Neural cell (in vitro differentiated cells): ENCODE results near the gene STARD7. TPM values are rescaled to one million over a fixed set of nuclear protein-coding genes. Genes with fewer than 3 reads are reported as not detected.

Source experiments
- H2AFZ ChIP-seq: fragments of 200-600, 300-800 bp; sonication (generic), shearing (Covaris generic); 2 replicates; pipeline ENCODE4 v1.6.0; 2014; ENCODE audit warnings: low read depth, mild to moderate bottlenecking, antibody characterized with exemption, low read length, moderate library complexity
- H3F3A ChIP-seq: fragments of 200-600 bp; shearing (Covaris generic); 2 replicates; pipeline ENCODE4 v1.6.1; 2016; ENCODE audit warnings: mild to moderate bottlenecking, moderate library complexity, mixed read lengths, antibody characterized with exemption, low read length; ENCODE audit not compliant: insufficient read depth, poor library complexity, severe bottlenecking
- H3K27ac ChIP-seq: fragments of 200-600, 300-800 bp; sonication (generic), shearing (Covaris generic); 2 replicates; pipeline ENCODE4 v1.5.1; 2014; ENCODE audit warnings: mild to moderate bottlenecking, low read length, moderate library complexity
- H3K27me3 ChIP-seq: fragments of 300-800, 200-600 bp; sonication (generic), shearing (Covaris generic); 2 replicates; pipeline ENCODE4 v1.6.0; 2014; ENCODE audit warnings: mild to moderate bottlenecking, low read depth, low read length, moderate library complexity; ENCODE audit not compliant: insufficient read depth
- H3K36me3 ChIP-seq: fragments of 300-800, 200-600 bp; sonication (generic), shearing (Covaris generic); 2 replicates; pipeline ENCODE4 v1.5.1; 2014; ENCODE audit warnings: mild to moderate bottlenecking, antibody characterized with exemption, low read length, moderate library complexity; ENCODE audit not compliant: insufficient read depth
- H3K4me2 ChIP-seq: fragments of 300-800, 200-600 bp; sonication (generic), shearing (Covaris generic); 2 replicates; pipeline ENCODE4 v1.6.0; 2014; ENCODE audit warnings: mild to moderate bottlenecking, low read length
- H3K4me3 ChIP-seq: fragments of 300-800, 200-600 bp; sonication (generic), shearing (Covaris generic); 2 replicates; pipeline ENCODE4 v1.5.1; 2014; ENCODE audit warnings: mild to moderate bottlenecking, low read length, moderate library complexity
- H3K79me2 ChIP-seq: fragments of 200-600 bp; shearing (Covaris generic); replicated peaks from 2 replicates; pipeline ENCODE4 v1.6.0; 2014; ENCODE audit warnings: mild to moderate bottlenecking, low read length, moderate library complexity; ENCODE audit not compliant: insufficient read depth
- H3K9ac ChIP-seq: fragments of 300-800, 200-600 bp; sonication (generic), shearing (Covaris generic); 2 replicates; pipeline ENCODE4 v1.6.1; 2016; ENCODE audit warnings: mild to moderate bottlenecking, low read length, mixed read lengths
- H3K9me2 ChIP-seq: fragments of 200-600 bp; shearing (Covaris generic); 2 replicates; pipeline ENCODE4 v1.6.1; 2016; ENCODE audit warnings: mild to moderate bottlenecking, low read length, mixed read lengths; ENCODE audit not compliant: insufficient read depth
- H3K9me3 ChIP-seq: fragments of 200-600, 300-800 bp; sonication (generic), shearing (Covaris generic); 2 replicates; pipeline ENCODE4 v1.6.1; 2016; ENCODE audit warnings: mild to moderate bottlenecking, mixed run types, low read length, moderate library complexity, mixed read lengths
- H4K20me1 ChIP-seq: fragments of 200-600 bp; shearing (Covaris generic); 2 replicates; pipeline ENCODE4 v1.6.1; 2016; ENCODE audit warnings: mild to moderate bottlenecking, mixed run types; ENCODE audit not compliant: insufficient read depth
- CTCF ChIP-seq: fragments of 450-650 bp; IDR thresholded peaks from 2 replicates; pipeline ENCODE4 v1.5.1; 2014; ENCODE audit warnings: antibody characterized with exemption, mild to moderate bottlenecking, moderate library complexity; ENCODE audit not compliant: poor library complexity, severe bottlenecking
- EP300 ChIP-seq: fragments of 450-650 bp; conservative IDR thresholded peaks from 2 replicates; pipeline ENCODE4 v1.6.1; 2014; ENCODE audit warnings: antibody characterized with exemption, mild to moderate bottlenecking, moderate library complexity; ENCODE audit not compliant: poor library complexity, severe bottlenecking
- EZH2 ChIP-seq: fragments of 200-600, 300-800 bp; shearing (Covaris generic), sonication (generic); IDR thresholded peaks from 2 replicates; pipeline ENCODE4 v1.6.1; 2014; ENCODE audit warnings: antibody characterized with exemption, low read length, borderline replicate concordance, mild to moderate bottlenecking; ENCODE audit not compliant: insufficient read depth, poor library complexity, severe bottlenecking
- MXI1 ChIP-seq: fragments of 450-650 bp; conservative IDR thresholded peaks from 2 replicates; pipeline ENCODE4 v1.6.1; 2014; ENCODE audit warnings: antibody characterized with exemption, mild to moderate bottlenecking; ENCODE audit not compliant: poor library complexity, severe bottlenecking
- POLR2AphosphoS5 ChIP-seq: IDR thresholded peaks from 2 replicates; pipeline ENCODE4 v1.6.1; 2012
- RAD21 ChIP-seq: fragments of 450-650 bp; conservative IDR thresholded peaks from 2 replicates; pipeline ENCODE4 v1.6.1; 2014; ENCODE audit warnings: antibody characterized with exemption, mild to moderate bottlenecking, moderate library complexity
- REST ChIP-seq: IDR thresholded peaks from 2 replicates; pipeline ENCODE4 v1.6.1; 2012; ENCODE audit warnings: borderline replicate concordance
- SMC3 ChIP-seq: fragments of 450-650 bp; conservative IDR thresholded peaks from 2 replicates; pipeline ENCODE4 v1.6.1; 2014; ENCODE audit warnings: antibody characterized with exemption, mild to moderate bottlenecking, moderate library complexity; ENCODE audit not compliant: poor library complexity
- TAF1 ChIP-seq: IDR thresholded peaks from 2 replicates; pipeline ENCODE4 v1.6.1; 2012; ENCODE audit warnings: low read depth
- polyA plus RNA-seq: library from polyadenylated mRNA; depleted of rRNA; stranded (reverse); fragments of >200 nt; gene quantifications from 2 replicates; pipeline ENCODE4 v1.2.3, GENCODE V29; 2014

STARD7 gene
- polyA plus RNA-seq, 1 donor from 2014 or later: 155 TPM

- Histone ChIP-seq H3K36me3 (no peaks in the 10 kb centered on the region), H3K9ac (no peak overlapping the region), H3K9me2 (no peaks in the 10 kb centered on the region), H3K4me3 (no peak overlapping the region), H3K9me3 (no peaks in the 10 kb centered on the region), H3K4me2 (no peak overlapping the region), H4K20me1 (no peaks in the 10 kb centered on the region), H3K79me2 (no peaks in the 10 kb centered on the region), H3F3A (no peaks in the 10 kb centered on the region), H3K27ac (no peak overlapping the region), H3K27me3 (no peaks in the 10 kb centered on the region), H2AFZ (no peak overlapping the region)
- no peak for TF ChIP-seq POLR2AphosphoS5
- TF ChIP-seq MXI1: no peak
- peak; percentile 85 for TF ChIP-seq CTCF
- no peak for TF ChIP-seq TAF1
- TF ChIP-seq REST: no peak
- TF ChIP-seq SMC3: peak; percentile 92
- no peak for TF ChIP-seq EZH2
- TF ChIP-seq RAD21: peak; percentile 85
Observed at GRCh38 chr2:96174251-96175144, 34.1 kb downstream of the STARD7 start.

GRCh38 chr2:96171831-96172230 lies 36.8 kb downstream of the STARD7 start:
- H4K20me1 ChIP-seq: no peaks in the 10 kb centered on the region
- no peaks in the 10 kb centered on the region for H3F3A ChIP-seq
- no peak for TF ChIP-seq CTCF
- no peak for TF ChIP-seq EZH2
- no peak for TF ChIP-seq POLR2AphosphoS5
- no peak for TF ChIP-seq REST
- no peak for TF ChIP-seq TAF1
- TF ChIP-seq RAD21: no peak
- no peak for TF ChIP-seq MXI1
- no peak for TF ChIP-seq SMC3
- no peak for TF ChIP-seq EP300
- no peaks in the 10 kb centered on the region for H3K79me2 ChIP-seq
- H3K9ac ChIP-seq: no peak overlapping the region
- H3K4me3 ChIP-seq: no peak overlapping the region
- H3K9me3 ChIP-seq: no peaks in the 10 kb centered on the region
- no peaks in the 10 kb centered on the region for H3K27me3 ChIP-seq
- no peak overlapping the region for H3K27ac ChIP-seq
- no peaks in the 10 kb centered on the region for H3K36me3 ChIP-seq
- H2AFZ ChIP-seq: no peak overlapping the region
- no peak overlapping the region for H3K4me2 ChIP-seq
- no peaks in the 10 kb centered on the region for H3K9me2 ChIP-seq
